Right lobe of liver (tissue), 6 donors: Measurements from ENCODE around the gene MAP3K1. TPM values are rescaled to one million over a fixed set of nuclear protein-coding genes. Genes with fewer than 3 reads are reported as not detected.
A peak's percentile ranks its signal among the peaks of the same experiment; 100 is the strongest.

ENCODE experiments used
- ATAC-seq, 4 donors: fragments of 200-7000 bp; cut with Tn5 transposase; one replicate each; pipeline ENCODE4 v1.9.1; 2020; ENCODE audit warnings: mild to moderate bottlenecking in 4 of 4, moderate library complexity in 4 of 4
- DNase-seq, 3 donors: peaks; one replicate each; pipeline ENCODE4 v3.0.0-alpha.2; 2020
- H3K27ac ChIP-seq, 3 donors: fragments of 200-600 bp; one replicate each; pipeline ENCODE4 v1.8.0; 2022
- H3K27me3 ChIP-seq, 2 donors: fragments of 200-600 bp; one replicate each; pipeline ENCODE4 v1.8.0; 2022
- H3K36me3 ChIP-seq, 4 donors: fragments of 200-600 bp; sonication (generic) in 1 of 4; one replicate each; pipeline versions ENCODE4 v1.5.1 to v1.8.0; 2017 to 2022; ENCODE audit warnings: control low read depth in 1 of 4
- H3K4me1 ChIP-seq, 4 donors: fragments of 200-600 bp; sonication (generic) in 1 of 4; one replicate each; pipeline versions ENCODE4 v1.5.1 to v1.8.0; 2017 to 2022; ENCODE audit warnings: control low read depth in 1 of 4
- H3K4me3 ChIP-seq, 3 donors: fragments of 200-600 bp; one replicate each; pipeline ENCODE4 v1.8.0; 2022
- H3K9me3 ChIP-seq, 4 donors: fragments of 200-600 bp; sonication (generic) in 1 of 4; one replicate each; pipeline versions ENCODE4 v1.5.1 to v1.8.0; 2017 to 2022; ENCODE audit warnings: control low read depth in 1 of 4
- POLR2A ChIP-seq: fragments of 450-650 bp; IDR thresholded peaks from one replicate; pipeline ENCODE4 v1.6.1; 2017; ENCODE audit warnings: antibody characterized with exemption, mild to moderate bottlenecking
- WGBS: methylation state at CpG from one replicate; pipeline ENCODE4 v1.1.6; 2018; ENCODE audit warnings: low coverage, low lambda C conversion rate; ENCODE audit not compliant: insufficient coverage; ENCODE audit errors: missing lambda C conversion rate; 5-methylcytosine and 5-hydroxymethylcytosine counted together
- intact Hi-C, 2 donors: fragments of 100-400 bp; cut with DNase I; formaldehyde crosslinking; loops; one replicate each; pipeline versions ENCODE4 v1.11.2 to v1.14.1; 2022
- total RNA-seq, 6 experiments: library from RNA; depleted of rRNA in 2 of 6; stranded (reverse); fragments of >200 nt in 2 of 6; fragmentation: NEBNext Ultra II Directional in 3 of 6; extraction: Animal tissue kit (Norgen Biotek cat#: 25700) in 3 of 6; gene quantifications; one replicate each; pipeline versions ENCODE4 v1.1.0 to v1.2.4, GENCODE V29; 2016 to 2023
- TF ChIP-seq, protein P1 (sequence below), 4 donors: fragments of 200-600 bp in 3 of 4; fragments of 450-650 bp in 1 of 4; IDR thresholded peaks; one replicate each; pipeline versions ENCODE4 v1.5.1 to v1.8.0; 2016 to 2022; ENCODE audit warnings: antibody characterized with exemption in 4 of 4, mild to moderate bottlenecking in 2 of 4
- donor health status: DM: no; HTN: yes; CAD: no.
- donor health status: DM: no; HTN: no; CAD: no.
- donor health status: DM: no; HTN: no; CAD: no.
- donor health status: DM: no; HTN: yes; CAD: no.
- donor health status: DM: no; HTN: yes; CAD: no.

Gene MAP3K1
- total RNA-seq, 6 experiments from 2014 or later, result 6.3 to 10.3 (median 8.3) TPM

DNA sequence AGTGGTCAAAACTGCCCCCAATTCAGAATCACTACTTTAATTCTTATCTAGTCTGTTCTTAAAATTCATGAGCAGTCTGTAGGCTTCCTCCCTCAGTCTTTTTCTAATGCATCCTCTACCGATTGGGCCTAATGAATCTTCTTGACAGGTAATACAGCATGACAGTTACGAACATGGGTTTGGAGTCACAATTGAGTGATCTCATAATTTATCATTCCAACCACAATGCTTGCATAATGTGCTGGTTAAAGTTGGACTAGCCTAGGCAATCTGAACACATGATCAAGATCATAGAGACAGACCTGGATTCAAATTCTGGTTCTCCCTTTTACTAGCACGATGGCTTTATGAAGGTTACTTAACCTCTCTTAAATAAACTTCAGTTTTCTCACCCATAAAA is 61.0 kb downstream of the MAP3K1 start:
- Histone ChIP-seq H3K27ac (no peak overlapping the region), H3K36me3 (peaks cover 4 to 66% (median 7%) of the 10 kb centered on the region in 4 donors), H3K9me3 (no peaks in the 10 kb centered on the region), H3K27me3 (no peaks in the 10 kb centered on the region), H3K4me1 (no peaks in the 10 kb centered on the region), H3K4me3 (no peak overlapping the region)
- ATAC-seq (peak in 1 of 4 donors; percentile 28), DNase-seq (no peak)
- TF ChIP-seq POLR2A, result no peak
- TF ChIP-seq, protein P1, sequence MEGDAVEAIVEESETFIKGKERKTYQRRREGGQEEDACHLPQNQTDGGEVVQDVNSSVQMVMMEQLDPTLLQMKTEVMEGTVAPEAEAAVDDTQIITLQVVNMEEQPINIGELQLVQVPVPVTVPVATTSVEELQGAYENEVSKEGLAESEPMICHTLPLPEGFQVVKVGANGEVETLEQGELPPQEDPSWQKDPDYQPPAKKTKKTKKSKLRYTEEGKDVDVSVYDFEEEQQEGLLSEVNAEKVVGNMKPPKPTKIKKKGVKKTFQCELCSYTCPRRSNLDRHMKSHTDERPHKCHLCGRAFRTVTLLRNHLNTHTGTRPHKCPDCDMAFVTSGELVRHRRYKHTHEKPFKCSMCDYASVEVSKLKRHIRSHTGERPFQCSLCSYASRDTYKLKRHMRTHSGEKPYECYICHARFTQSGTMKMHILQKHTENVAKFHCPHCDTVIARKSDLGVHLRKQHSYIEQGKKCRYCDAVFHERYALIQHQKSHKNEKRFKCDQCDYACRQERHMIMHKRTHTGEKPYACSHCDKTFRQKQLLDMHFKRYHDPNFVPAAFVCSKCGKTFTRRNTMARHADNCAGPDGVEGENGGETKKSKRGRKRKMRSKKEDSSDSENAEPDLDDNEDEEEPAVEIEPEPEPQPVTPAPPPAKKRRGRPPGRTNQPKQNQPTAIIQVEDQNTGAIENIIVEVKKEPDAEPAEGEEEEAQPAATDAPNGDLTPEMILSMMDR (IDR thresholded peaks at IDR 0.05), result no peak
- intact Hi-C loops, result no loop called here
- 69% methylated on average over 3 of the region's 3 CpGs for WGBS

DNA sequence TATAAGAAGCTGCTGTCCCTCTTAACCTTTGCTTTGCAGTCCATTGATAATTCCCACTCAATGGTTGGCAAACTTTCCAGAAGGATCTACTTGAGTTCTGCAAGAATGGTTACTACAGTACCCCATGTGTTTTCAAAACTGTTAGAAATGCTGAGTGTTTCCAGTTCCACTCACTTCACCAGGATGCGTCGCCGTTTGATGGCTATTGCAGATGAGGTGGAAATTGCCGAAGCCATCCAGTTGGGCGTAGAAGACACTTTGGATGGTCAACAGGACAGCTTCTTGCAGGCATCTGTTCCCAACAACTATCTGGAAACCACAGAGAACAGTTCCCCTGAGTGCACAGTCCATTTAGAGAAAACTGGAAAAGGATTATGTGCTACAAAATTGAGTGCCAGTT is 66.2 kb downstream of the MAP3K1 start:
- no peaks in the 10 kb centered on the region for H3K27me3 ChIP-seq
- no peaks in the 10 kb centered on the region for H3K9me3 ChIP-seq
- H3K4me3 ChIP-seq, result no peak overlapping the region
- peaks cover 7 to 78% (median 10%) of the 10 kb centered on the region in 4 donors for H3K36me3 ChIP-seq
- no peaks in the 10 kb centered on the region for H3K4me1 ChIP-seq
- ATAC-seq, result no peak
- WGBS, result 100% methylated on average over 5 of the region's 5 CpGs
- intact Hi-C loops, result no loop called here
- TF ChIP-seq POLR2A, result no peak
- TF ChIP-seq, protein P1 (IDR thresholded peaks at IDR 0.05), result no peak
- DNase-seq, result no peak
- no peak overlapping the region for H3K27ac ChIP-seq

DNA sequence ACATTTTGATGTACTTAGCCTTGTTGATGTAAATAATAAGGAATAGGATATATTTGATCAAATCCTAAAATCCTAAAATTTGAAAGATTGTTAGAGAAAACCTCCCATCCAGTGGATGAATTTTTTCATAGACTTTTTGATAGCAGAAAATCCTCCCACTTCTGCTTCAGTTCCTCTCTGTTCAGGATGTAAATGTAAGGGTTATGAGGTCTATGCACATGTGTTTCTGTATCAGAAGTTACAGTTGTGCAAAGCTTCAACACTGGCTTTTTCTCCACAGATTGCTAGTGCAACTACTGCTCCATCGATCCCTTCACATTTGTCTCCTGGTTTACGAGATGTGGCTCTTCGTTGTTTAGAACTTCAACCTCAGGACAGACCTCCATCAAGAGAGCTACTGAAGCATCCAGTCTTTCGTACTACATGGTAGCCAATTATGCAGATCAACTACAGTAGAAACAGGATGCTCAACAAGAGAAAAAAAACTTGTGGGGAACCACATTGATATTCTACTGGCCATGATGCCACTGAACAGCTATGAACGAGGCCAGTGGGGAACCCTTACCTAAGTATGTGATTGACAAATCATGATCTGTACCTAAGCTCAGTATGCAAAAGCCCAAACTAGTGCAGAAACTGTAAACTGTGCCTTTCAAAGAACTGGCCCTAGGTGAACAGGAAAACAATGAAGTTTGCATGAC is 78.1 kb downstream of the MAP3K1 start:
- 90% methylated on average over 5 of the region's 5 CpGs for WGBS
- ATAC-seq (no peak), DNase-seq (no peak)
- TF ChIP-seq, protein P1 (IDR thresholded peaks at IDR 0.05), result no peak
- TF ChIP-seq POLR2A, result no peak
- no peak overlapping the region for H3K4me3 ChIP-seq
- H3K27me3 ChIP-seq, result no peaks in the 10 kb centered on the region
- H3K9me3 ChIP-seq, result no peaks in the 10 kb centered on the region
- H3K4me1 ChIP-seq, result no peaks in the 10 kb centered on the region
- intact Hi-C loops, result no loop called here
- H3K36me3 ChIP-seq, result peaks cover 0 to 20% (median 2%) of the 10 kb centered on the region in 4 donors
- no peak overlapping the region for H3K27ac ChIP-seq

DNA sequence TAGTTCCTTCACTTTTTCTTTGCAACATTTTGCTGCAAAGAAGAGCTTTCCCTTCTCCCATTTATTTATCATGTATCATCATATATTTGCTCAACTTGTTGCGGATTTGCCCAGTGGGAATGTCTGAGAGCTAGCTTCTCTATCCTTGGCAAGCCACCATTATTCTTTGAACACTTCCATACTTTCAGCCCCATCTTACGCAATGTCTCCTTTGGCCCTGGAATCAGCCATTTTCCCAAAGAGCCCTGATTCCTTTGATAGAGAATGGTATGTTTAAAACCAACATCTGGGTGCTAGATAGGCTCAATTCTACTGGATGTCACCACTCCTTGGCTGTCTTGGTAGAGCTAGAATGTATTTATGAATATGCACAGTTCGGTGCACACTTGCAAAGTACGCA is 81.4 kb downstream of the MAP3K1 start:
- intact Hi-C loops, result no loop called here
- Histone ChIP-seq H3K4me1 (no peaks in the 10 kb centered on the region), H3K27me3 (no peaks in the 10 kb centered on the region), H3K36me3 (peaks cover 0 to 9% (median 2%) of the 10 kb centered on the region in 4 donors), H3K4me3 (no peak overlapping the region), H3K9me3 (no peaks in the 10 kb centered on the region), H3K27ac (no peak overlapping the region)
- 98% methylated on average over 4 of the region's 4 CpGs for WGBS
- TF ChIP-seq, protein P1 (IDR thresholded peaks at IDR 0.05), result no peak
- TF ChIP-seq POLR2A, result no peak
- no peak for ATAC-seq
- DNase-seq, result no peak
